Activated CD4-positive, alpha-beta T cell treated with anti-CD3 and anti-CD28 coated beads, Interleukin-2, Interleukin-6, amounts not matched to agents 100 ng/mL and 50 ng/mL, durations not matched to agents 16 hours and 8 hours (primary cell): ENCODE data around the gene ITPR2.
"Not testable (repeated sequence)": the region's sequence is repeated elsewhere in the genome, so short reads cannot be mapped to it uniquely, and the experiment has no call there.

ENCODE experiments used
- DNase-seq: peaks from one replicate; pipeline ENCODE4 v3.0.0-alpha.2; 2020

ITPR2 gene

GRCh38 chr12:26698186-26698585 is 134.8 kb downstream of the ITPR2 start:
- DNase-seq = no peak

GRCh38 chr12:26697217-26697616 is 135.8 kb downstream of the ITPR2 start:
- no peak for DNase-seq

GRCh38 chr12:26696613-26697092 is 136.3 kb downstream of the ITPR2 start:
- DNase-seq = no peak

GRCh38 chr12:26696048-26696612 is 136.9 kb downstream of the ITPR2 start:
- DNase-seq = no peak

GRCh38 chr12:26694402-26694801 is 138.6 kb downstream of the ITPR2 start:
- DNase-seq = no peak

GRCh38 chr12:26692407-26692806 is 140.6 kb downstream of the ITPR2 start:
- no peak for DNase-seq

GRCh38 chr12:26691234-26691970 is 141.6 kb downstream of the ITPR2 start:
- peak; percentile 3 for DNase-seq

GRCh38 chr12:26690601-26691000 is 142.4 kb downstream of the ITPR2 start:
- DNase-seq = no peak

GRCh38 chr12:26689281-26689841 is 143.6 kb downstream of the ITPR2 start:
- DNase-seq = no peak

- DNase-seq = no peak
Observed at GRCh38 chr12:26688344-26688904, 144.6 kb downstream of the ITPR2 start.

GRCh38 chr12:26686408-26686807 is 146.6 kb downstream of the ITPR2 start:
- DNase-seq = no peak

GRCh38 chr12:26684101-26684500 is 148.9 kb downstream of the ITPR2 start:
- DNase-seq = no peak

GRCh38 chr12:26683443-26683842 is 149.6 kb downstream of the ITPR2 start:
- no peak for DNase-seq

GRCh38 chr12:26680727-26681455 is 152.1 kb downstream of the ITPR2 start:
- no peak for DNase-seq

GRCh38 chr12:26678697-26679660 is 154.0 kb downstream of the ITPR2 start:
- DNase-seq = no peak

GRCh38 chr12:26671487-26671886 is 161.5 kb downstream of the ITPR2 start:
- DNase-seq = not testable (repeated sequence)

GRCh38 chr12:26668847-26669246 is 164.1 kb downstream of the ITPR2 start:
- DNase-seq = no peak

- DNase-seq = no peak
Observed at GRCh38 chr12:26668230-26668629, 164.8 kb downstream of the ITPR2 start.

- no peak for DNase-seq
Observed at GRCh38 chr12:26666286-26666685, 166.7 kb downstream of the ITPR2 start.

GRCh38 chr12:26661399-26661798 is 171.6 kb downstream of the ITPR2 start:
- DNase-seq = no peak

- no peak for DNase-seq
Observed at GRCh38 chr12:26659930-26660329, 173.1 kb downstream of the ITPR2 start.

GRCh38 chr12:26658991-26659390 is 174.0 kb downstream of the ITPR2 start:
- DNase-seq = no peak
